Neural crest cell (in vitro differentiated cells): Measurements from ENCODE around the gene LILRB2. TPM values are rescaled to one million over a fixed set of nuclear protein-coding genes. Genes with fewer than 3 reads are reported as not detected.
"Not testable (repeated sequence)": the region's sequence is repeated elsewhere in the genome, so short reads cannot be mapped to it uniquely, and the experiment has no call there.

Experiments used
- DNase-seq: peaks from one replicate; pipeline ENCODE4 v3.0.0; 2021; ENCODE audit warnings: low read depth, mixed read lengths, low spot score
- H3K27ac Mint-ChIP-seq: one replicate; pipeline ENCODE4 v1.8.0; 2021; ENCODE audit warnings: mild to moderate bottlenecking, mixed read lengths; ENCODE audit not compliant: unreplicated experiment
- H3K27me3 Mint-ChIP-seq: 2 replicates; pipeline ENCODE4 v1.8.0; 2021; ENCODE audit warnings: low read depth, mild to moderate bottlenecking, mixed read lengths
- H3K36me3 Mint-ChIP-seq: 2 replicates; pipeline ENCODE4 v1.8.0; 2021; ENCODE audit warnings: low read depth, mild to moderate bottlenecking, mixed read lengths
- H3K4me1 Mint-ChIP-seq: 2 replicates; pipeline ENCODE4 v1.8.0; 2021; ENCODE audit warnings: mixed read lengths
- H3K4me3 Mint-ChIP-seq: one replicate; pipeline ENCODE4 v1.8.0; 2021; ENCODE audit warnings: mild to moderate bottlenecking, mixed read lengths
- H3K9me3 Mint-ChIP-seq: 2 replicates; pipeline ENCODE4 v1.8.0; 2021; ENCODE audit warnings: mixed read lengths
- CTCF ChIP-seq: fragments of 200-600 bp; sonication (generic); conservative IDR thresholded peaks from 2 replicates; pipeline ENCODE4 v1.5.0; 2021; ENCODE audit warnings: antibody characterized with exemption, mild to moderate bottlenecking
- total RNA-seq: library from RNA; stranded (reverse); gene quantifications from 2 replicates; pipeline ENCODE4 v1.2.1, GENCODE V29; 2021

Gene LILRB2
- total RNA-seq, 1 donor from 2014 or later: not detected

DNA sequence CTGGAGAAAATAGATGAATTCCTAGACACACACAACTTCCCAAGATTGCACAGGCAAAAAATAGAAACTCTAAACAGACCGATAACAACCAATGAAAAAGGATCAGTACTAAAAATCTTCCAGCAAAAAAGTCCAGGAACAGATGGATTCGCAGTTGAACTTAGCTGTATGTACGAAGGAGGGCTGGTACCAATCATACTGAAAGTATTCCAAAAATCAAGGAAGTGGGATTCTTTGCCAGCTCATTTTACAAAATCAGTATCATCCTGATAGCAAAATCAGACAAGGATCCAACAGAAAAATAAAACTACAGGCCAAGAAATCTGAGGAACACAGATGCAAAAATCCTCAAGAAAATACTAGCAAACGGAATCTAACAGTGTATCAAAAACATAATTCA is 6.5 kb upstream of the LILRB2 start:
- Mint-ChIP-seq H3K27me3 (peaks cover 67% of the 10 kb centered on the region), H3K4me3 (no peak overlapping the region), H3K36me3 (no peaks in the 10 kb centered on the region), H3K4me1 (peaks cover 3% of the 10 kb centered on the region), H3K27ac (no peak overlapping the region), H3K9me3 (no peaks in the 10 kb centered on the region)
- no peak for TF ChIP-seq CTCF
- no peak for DNase-seq

GRCh38 chr19:54286283-54286682 is 5.4 kb upstream of the LILRB2 start:
- not testable (repeated sequence) for DNase-seq, H3K36me3 Mint-ChIP-seq, H3K4me1 Mint-ChIP-seq, H3K27ac Mint-ChIP-seq, H3K9me3 Mint-ChIP-seq, H3K4me3 Mint-ChIP-seq
- peaks cover 70% of the 10 kb centered on the region for H3K27me3 Mint-ChIP-seq

- not testable (repeated sequence) for H3K4me1 Mint-ChIP-seq, H3K36me3 Mint-ChIP-seq, H3K4me3 Mint-ChIP-seq, H3K27ac Mint-ChIP-seq, H3K9me3 Mint-ChIP-seq, DNase-seq
- H3K27me3 Mint-ChIP-seq: peaks cover 71% of the 10 kb centered on the region
These were observed 4.6 kb upstream of the LILRB2 start for GRCh38 chr19:54285427-54286056.

- no peak overlapping the region for H3K4me3 Mint-ChIP-seq
- H3K27ac Mint-ChIP-seq: no peak overlapping the region
- no peak for DNase-seq
- no peaks in the 10 kb centered on the region for H3K4me1 Mint-ChIP-seq
- peaks cover 55% of the 10 kb centered on the region for H3K27me3 Mint-ChIP-seq
- H3K9me3 Mint-ChIP-seq: no peaks in the 10 kb centered on the region
- no peak for TF ChIP-seq CTCF
- no peaks in the 10 kb centered on the region for H3K36me3 Mint-ChIP-seq
These were observed 2.0 kb upstream of the LILRB2 start for GRCh38 chr19:54282686-54283470.

GRCh38 chr19:54281729-54282075 is 792 bp upstream of the LILRB2 start:
- not testable (repeated sequence) for H3K4me1 Mint-ChIP-seq, H3K4me3 Mint-ChIP-seq, H3K27ac Mint-ChIP-seq, DNase-seq, H3K36me3 Mint-ChIP-seq, H3K9me3 Mint-ChIP-seq
- H3K27me3 Mint-ChIP-seq: peaks cover 43% of the 10 kb centered on the region

GRCh38 chr19:54280441-54280840 is 469 bp downstream of the LILRB2 start:
- not testable (repeated sequence) for H3K4me1 Mint-ChIP-seq, H3K36me3 Mint-ChIP-seq, DNase-seq, H3K27ac Mint-ChIP-seq, H3K9me3 Mint-ChIP-seq, H3K4me3 Mint-ChIP-seq
- H3K27me3 Mint-ChIP-seq: peaks cover 45% of the 10 kb centered on the region

DNA sequence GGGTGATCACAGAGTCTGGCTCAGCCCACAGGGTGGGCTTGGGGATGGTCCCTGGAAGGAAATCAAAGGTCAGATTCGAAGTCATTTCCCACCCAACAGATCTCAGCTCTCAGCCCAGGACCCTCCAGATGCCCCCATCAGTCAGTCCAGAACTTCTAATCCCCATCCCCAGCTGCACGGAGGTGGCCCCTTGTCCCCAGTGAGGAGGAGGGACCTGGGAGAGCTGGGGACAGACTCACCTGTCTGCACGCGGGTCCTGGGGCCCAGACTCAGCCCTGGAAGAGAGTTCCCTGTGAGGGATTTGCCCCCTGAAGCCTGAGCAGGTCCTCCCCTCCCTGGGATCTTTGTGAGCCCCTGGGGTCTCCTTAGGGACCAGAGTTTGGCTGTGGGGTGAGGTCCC is 885 bp downstream of the LILRB2 start:
- not testable (repeated sequence) for H3K4me3 Mint-ChIP-seq, DNase-seq, H3K27ac Mint-ChIP-seq, H3K36me3 Mint-ChIP-seq, H3K4me1 Mint-ChIP-seq, H3K9me3 Mint-ChIP-seq
- peaks cover 45% of the 10 kb centered on the region for H3K27me3 Mint-ChIP-seq

DNA sequence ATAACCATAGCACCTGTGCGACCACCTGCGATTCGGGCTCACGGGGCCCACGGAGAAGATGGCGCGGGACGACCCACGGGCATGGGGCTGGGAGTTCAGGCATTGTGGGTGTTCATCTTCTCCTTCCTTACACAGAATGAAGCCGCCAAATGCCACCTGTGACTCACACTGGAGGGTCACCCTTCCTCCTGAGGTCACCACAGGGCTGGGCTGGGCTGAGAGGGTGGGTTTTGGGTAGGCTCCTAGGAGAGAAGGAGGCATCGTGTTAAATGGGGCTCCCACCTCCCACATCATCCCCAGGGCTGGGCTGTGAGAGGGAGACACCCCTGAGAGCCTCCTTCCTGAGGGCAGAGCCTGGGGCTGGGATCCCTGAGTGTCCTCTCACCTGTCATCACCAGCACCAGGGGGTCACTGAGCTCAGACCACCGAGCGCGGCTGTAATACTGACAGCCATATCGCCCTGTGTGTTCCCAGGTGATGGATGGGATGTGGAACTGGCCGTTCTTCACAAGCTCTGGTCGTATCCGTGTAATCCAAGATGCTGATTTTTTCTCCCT is 1.4 kb downstream of the LILRB2 start:
- no peak for DNase-seq
- no peak for TF ChIP-seq CTCF
- H3K4me3 Mint-ChIP-seq: no peak overlapping the region
- peaks cover 40% of the 10 kb centered on the region for H3K27me3 Mint-ChIP-seq
- H3K4me1 Mint-ChIP-seq: no peaks in the 10 kb centered on the region
- no peak overlapping the region for H3K27ac Mint-ChIP-seq
- H3K36me3 Mint-ChIP-seq: no peaks in the 10 kb centered on the region
- no peaks in the 10 kb centered on the region for H3K9me3 Mint-ChIP-seq

DNA sequence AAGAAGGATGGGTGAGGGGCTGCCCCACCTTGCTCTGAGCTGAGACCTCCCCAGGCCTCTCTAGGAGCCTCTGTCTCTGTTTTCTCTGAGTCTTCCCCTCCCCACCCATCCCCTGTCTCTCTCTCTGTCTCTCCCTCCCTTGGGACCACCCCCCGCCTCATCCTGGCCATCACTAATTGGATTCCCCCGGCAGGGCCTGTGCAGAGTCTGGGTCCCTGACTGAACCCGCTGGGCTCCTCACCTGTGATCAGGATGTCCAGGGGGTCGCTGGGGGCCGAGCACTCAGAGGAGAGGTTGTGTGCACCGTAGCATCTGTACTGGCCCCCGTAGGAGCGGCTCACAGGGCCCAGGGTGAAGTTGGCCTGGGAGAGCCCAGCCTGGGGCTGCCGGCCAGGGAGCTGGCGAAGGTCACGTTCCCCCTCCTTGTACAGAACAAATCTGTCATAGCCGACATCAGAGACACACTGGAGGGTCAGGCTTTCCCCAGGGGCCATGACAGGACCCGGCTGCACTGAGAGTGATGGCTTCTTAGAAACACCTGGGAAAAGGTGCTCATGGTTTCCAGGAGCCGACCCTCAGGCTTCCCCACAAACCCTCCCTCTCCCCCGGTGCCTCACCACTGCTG is 2.2 kb downstream of the LILRB2 start:
- not testable (repeated sequence) for DNase-seq, H3K4me3 Mint-ChIP-seq, H3K9me3 Mint-ChIP-seq, H3K4me1 Mint-ChIP-seq, H3K36me3 Mint-ChIP-seq, H3K27ac Mint-ChIP-seq
- peaks cover 42% of the 10 kb centered on the region for H3K27me3 Mint-ChIP-seq

- not testable (repeated sequence) for H3K9me3 Mint-ChIP-seq, H3K36me3 Mint-ChIP-seq, DNase-seq, H3K27ac Mint-ChIP-seq, H3K4me3 Mint-ChIP-seq, H3K4me1 Mint-ChIP-seq
- H3K27me3 Mint-ChIP-seq: peaks cover 44% of the 10 kb centered on the region
These were observed 2.9 kb downstream of the LILRB2 start for GRCh38 chr19:54278056-54278455.
